Measurements from ENCODE around the gene LNX1.

The LNX1 gene

DNA sequence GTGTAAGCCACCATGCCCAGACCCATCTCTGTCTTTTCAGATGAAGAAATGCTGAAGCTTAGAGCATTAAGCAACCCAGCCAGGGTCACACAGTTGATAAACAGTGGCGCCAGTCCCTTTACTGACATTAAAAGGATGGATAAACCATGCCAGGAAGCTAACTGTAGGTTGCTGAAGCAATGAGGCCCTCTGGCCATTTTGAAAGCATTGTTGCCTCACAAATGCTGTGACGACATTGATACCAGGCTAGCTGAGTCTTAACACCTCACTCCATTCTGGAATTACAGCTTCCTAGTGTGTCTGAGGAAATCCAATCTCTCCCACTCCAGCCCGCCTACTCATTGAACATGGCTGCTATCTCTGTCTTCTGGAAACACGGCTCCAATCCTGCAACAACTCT is 89.7 kb downstream of the LNX1 start:
- TF ChIP-seq CEBPB (IDR thresholded peaks at IDR 0.05) (no peak), TEAD4 (IDR thresholded peaks at IDR 0.05) (no peak), FOXM1 (IDR thresholded peaks at IDR 0.05; ENCODE audit: borderline replicate concordance, low read depth) (no peak), TAF1 (IDR thresholded peaks at IDR 0.05; ENCODE audit: low read depth) (no peak), RAD21 (IDR thresholded peaks at IDR 0.05; ENCODE audit: low read depth) (no peak), EGR1 (IDR thresholded peaks at IDR 0.05) (no peak), EP300 (IDR thresholded peaks at IDR 0.05; ENCODE audit: borderline replicate concordance) (no peak)

DNA sequence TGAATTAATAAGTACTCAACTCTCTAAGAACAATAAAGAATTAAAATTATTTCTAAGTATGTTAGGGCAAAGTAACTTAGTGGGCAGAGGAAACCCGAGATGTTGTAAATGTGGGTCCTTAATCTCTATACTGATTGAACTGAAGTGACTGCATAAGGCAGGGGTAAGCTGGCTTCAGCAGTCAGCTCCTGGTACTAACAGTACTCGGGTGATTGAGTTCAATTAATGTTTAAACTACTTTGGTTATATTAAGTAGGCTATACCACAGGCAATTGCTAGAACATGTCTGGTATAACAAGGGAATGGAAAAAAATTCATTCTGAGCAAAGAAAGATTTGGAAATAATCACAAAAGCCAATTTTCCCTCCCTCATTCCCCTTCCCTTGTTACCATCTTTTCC is 90.7 kb downstream of the LNX1 start:
- TF ChIP-seq NFIC (IDR thresholded peaks at IDR 0.05) (no peak), TAF1 (IDR thresholded peaks at IDR 0.05; ENCODE audit: low read depth) (no peak), EGR1 (IDR thresholded peaks at IDR 0.05) (no peak), EP300 (IDR thresholded peaks at IDR 0.05; ENCODE audit: borderline replicate concordance) (no peak), YY1 (IDR thresholded peaks at IDR 0.05; ENCODE audit: low read depth) (no peak), TEAD4 (IDR thresholded peaks at IDR 0.05) (no peak), TCF12 (IDR thresholded peaks at IDR 0.05; ENCODE audit: low read depth) (no peak), CEBPB (IDR thresholded peaks at IDR 0.05) (no peak), ZBTB7A (IDR thresholded peaks at IDR 0.05; ENCODE audit: low read depth) (no peak), CREB1 (IDR thresholded peaks at IDR 0.05; ENCODE audit: low read depth) (no peak), RAD21 (IDR thresholded peaks at IDR 0.05; ENCODE audit: low read depth) (no peak), FOXM1 (IDR thresholded peaks at IDR 0.05; ENCODE audit: borderline replicate concordance, low read depth) (no peak)
- TF ChIP-seq, protein P1, sequence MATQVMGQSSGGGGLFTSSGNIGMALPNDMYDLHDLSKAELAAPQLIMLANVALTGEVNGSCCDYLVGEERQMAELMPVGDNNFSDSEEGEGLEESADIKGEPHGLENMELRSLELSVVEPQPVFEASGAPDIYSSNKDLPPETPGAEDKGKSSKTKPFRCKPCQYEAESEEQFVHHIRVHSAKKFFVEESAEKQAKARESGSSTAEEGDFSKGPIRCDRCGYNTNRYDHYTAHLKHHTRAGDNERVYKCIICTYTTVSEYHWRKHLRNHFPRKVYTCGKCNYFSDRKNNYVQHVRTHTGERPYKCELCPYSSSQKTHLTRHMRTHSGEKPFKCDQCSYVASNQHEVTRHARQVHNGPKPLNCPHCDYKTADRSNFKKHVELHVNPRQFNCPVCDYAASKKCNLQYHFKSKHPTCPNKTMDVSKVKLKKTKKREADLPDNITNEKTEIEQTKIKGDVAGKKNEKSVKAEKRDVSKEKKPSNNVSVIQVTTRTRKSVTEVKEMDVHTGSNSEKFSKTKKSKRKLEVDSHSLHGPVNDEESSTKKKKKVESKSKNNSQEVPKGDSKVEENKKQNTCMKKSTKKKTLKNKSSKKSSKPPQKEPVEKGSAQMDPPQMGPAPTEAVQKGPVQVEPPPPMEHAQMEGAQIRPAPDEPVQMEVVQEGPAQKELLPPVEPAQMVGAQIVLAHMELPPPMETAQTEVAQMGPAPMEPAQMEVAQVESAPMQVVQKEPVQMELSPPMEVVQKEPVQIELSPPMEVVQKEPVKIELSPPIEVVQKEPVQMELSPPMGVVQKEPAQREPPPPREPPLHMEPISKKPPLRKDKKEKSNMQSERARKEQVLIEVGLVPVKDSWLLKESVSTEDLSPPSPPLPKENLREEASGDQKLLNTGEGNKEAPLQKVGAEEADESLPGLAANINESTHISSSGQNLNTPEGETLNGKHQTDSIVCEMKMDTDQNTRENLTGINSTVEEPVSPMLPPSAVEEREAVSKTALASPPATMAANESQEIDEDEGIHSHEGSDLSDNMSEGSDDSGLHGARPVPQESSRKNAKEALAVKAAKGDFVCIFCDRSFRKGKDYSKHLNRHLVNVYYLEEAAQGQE (IDR thresholded peaks at IDR 0.05; ENCODE audit: low read depth) = no peak
- TF ChIP-seq, protein P2, sequence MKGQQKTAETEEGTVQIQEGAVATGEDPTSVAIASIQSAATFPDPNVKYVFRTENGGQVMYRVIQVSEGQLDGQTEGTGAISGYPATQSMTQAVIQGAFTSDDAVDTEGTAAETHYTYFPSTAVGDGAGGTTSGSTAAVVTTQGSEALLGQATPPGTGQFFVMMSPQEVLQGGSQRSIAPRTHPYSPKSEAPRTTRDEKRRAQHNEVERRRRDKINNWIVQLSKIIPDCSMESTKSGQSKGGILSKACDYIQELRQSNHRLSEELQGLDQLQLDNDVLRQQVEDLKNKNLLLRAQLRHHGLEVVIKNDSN (IDR thresholded peaks at IDR 0.05) = no peak
- TF ChIP-seq, protein P3, sequence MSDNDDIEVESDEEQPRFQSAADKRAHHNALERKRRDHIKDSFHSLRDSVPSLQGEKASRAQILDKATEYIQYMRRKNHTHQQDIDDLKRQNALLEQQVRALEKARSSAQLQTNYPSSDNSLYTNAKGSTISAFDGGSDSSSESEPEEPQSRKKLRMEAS (IDR thresholded peaks at IDR 0.05) = no peak

DNA sequence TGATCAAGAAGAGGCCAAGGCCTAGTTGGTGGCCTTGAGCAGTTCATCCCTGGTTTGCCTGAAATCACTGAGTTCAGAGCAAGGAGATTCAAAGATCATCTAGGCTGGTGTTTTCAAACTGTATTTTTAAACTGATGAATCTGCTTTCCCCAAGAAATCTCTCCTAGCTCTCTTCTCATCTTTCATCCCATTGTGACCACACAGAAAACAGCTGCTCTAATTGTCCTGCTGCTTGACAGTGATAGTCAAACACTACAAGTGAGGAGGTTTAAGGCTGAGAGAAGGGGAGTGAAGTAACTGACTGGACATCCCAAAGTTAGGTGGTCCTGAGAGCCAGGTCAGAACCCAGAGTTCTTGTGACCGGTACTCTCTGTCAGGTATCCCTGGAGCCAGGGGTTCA is 91.5 kb downstream of the LNX1 start:
- TF ChIP-seq ZBTB7A (IDR thresholded peaks at IDR 0.05; ENCODE audit: low read depth) (no peak), EP300 (IDR thresholded peaks at IDR 0.05; ENCODE audit: borderline replicate concordance) (no peak), TEAD4 (IDR thresholded peaks at IDR 0.05) (no peak), YY1 (IDR thresholded peaks at IDR 0.05; ENCODE audit: low read depth) (no peak), CEBPB (IDR thresholded peaks at IDR 0.05) (no peak), RAD21 (IDR thresholded peaks at IDR 0.05; ENCODE audit: low read depth) (no peak), FOXM1 (IDR thresholded peaks at IDR 0.05; ENCODE audit: borderline replicate concordance, low read depth) (no peak), NFIC (IDR thresholded peaks at IDR 0.05) (no peak), CREB1 (IDR thresholded peaks at IDR 0.05; ENCODE audit: low read depth) (no peak), TAF1 (IDR thresholded peaks at IDR 0.05; ENCODE audit: low read depth) (no peak), TCF12 (IDR thresholded peaks at IDR 0.05; ENCODE audit: low read depth) (no peak), EGR1 (IDR thresholded peaks at IDR 0.05) (no peak)
- TF ChIP-seq, protein P2 (IDR thresholded peaks at IDR 0.05) = no peak
- TF ChIP-seq, protein P1 (IDR thresholded peaks at IDR 0.05; ENCODE audit: low read depth) = no peak
- TF ChIP-seq, protein P3 (IDR thresholded peaks at IDR 0.05) = no peak

DNA sequence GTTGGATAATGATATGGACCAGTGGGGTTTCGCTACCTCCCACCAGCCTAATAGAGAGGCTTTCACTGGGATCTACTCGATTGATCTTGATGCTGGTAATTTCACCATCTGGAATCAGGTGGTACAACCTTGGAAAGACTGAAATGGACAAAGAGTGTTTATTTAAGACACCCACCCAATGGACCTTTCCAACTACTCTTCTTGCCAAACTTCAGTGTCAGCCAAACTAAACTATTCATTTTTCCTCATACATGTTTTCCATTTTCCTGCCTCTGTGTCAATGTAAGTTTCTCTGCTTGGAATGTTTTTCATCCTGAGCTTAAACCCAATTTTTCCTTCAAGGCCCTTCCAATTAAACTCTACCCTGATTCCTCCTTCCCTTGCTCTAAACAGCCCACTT is 92.6 kb downstream of the LNX1 start:
- TF ChIP-seq EGR1 (IDR thresholded peaks at IDR 0.05) (no peak), NFIC (IDR thresholded peaks at IDR 0.05) (no peak), TEAD4 (IDR thresholded peaks at IDR 0.05) (no peak), CREB1 (IDR thresholded peaks at IDR 0.05; ENCODE audit: low read depth) (no peak), YY1 (IDR thresholded peaks at IDR 0.05; ENCODE audit: low read depth) (no peak), EP300 (IDR thresholded peaks at IDR 0.05; ENCODE audit: borderline replicate concordance) (no peak), RAD21 (IDR thresholded peaks at IDR 0.05; ENCODE audit: low read depth) (no peak), CEBPB (IDR thresholded peaks at IDR 0.05) (no peak), ZBTB7A (IDR thresholded peaks at IDR 0.05; ENCODE audit: low read depth) (no peak), TCF12 (IDR thresholded peaks at IDR 0.05; ENCODE audit: low read depth) (no peak), FOXM1 (IDR thresholded peaks at IDR 0.05; ENCODE audit: borderline replicate concordance, low read depth) (no peak), TAF1 (IDR thresholded peaks at IDR 0.05; ENCODE audit: low read depth) (no peak)
- TF ChIP-seq, protein P3 (IDR thresholded peaks at IDR 0.05) = no peak
- TF ChIP-seq, protein P1 (IDR thresholded peaks at IDR 0.05; ENCODE audit: low read depth) = no peak
- TF ChIP-seq, protein P2 (IDR thresholded peaks at IDR 0.05) = no peak

All from Ishikawa (cell line).